Stimulated activated CD4-positive, alpha-beta T cell treated with anti-CD3 and anti-CD28 coated beads, Interleukin-15, amount 100 ng/mL, for 48 hours (primary cell): Measurements from ENCODE around the gene MICOS13.
"Not testable (repeated sequence)": the region's sequence is repeated elsewhere in the genome, so short reads cannot be mapped to it uniquely, and the experiment has no call there.

Experiments
- DNase-seq, 2 donors: peaks; one replicate each; pipeline ENCODE4 v3.0.0-alpha.2; 2020; ENCODE audit warnings: low read depth in 2 of 2

Gene MICOS13

GRCh38 chr19:5680437-5681368 lies at the start of gene MICOS13, which contains the start of gene HSD11B1L:
TSS of gene MICOS13 (minus strand) at chr19:5680516. CDS start at chr19:5680486, 30 bp downstream.
TSS of gene HSD11B1L (plus strand) at chr19:5681027. CDS start at chr19:5684833, 3,806 bp downstream.
- peak; percentile 97 to 98 for DNase-seq

GRCh38 chr19:5727453-5728050 lies 47.2 kb upstream of the MICOS13 start:
- no peak for DNase-seq

GRCh38 chr19:5719961-5720790 lies 39.9 kb upstream of the MICOS13 start, which contains the start of the genes CATSPERD and LONP1:
TSS of gene CATSPERD (plus strand) at chr19:5720637. CDS start at chr19:5720738, 101 bp downstream.
TSS of gene LONP1 (minus strand) at chr19:5720146. CDS start at chr19:5720132, 14 bp downstream.
- peak; percentile 97 to 98 for DNase-seq

- DNase-seq: no peak
Measured at GRCh38 chr19:5719274-5719960, 39.1 kb upstream of the MICOS13 start.

- DNase-seq: peak; percentile 63 to 64
Measured at GRCh38 chr19:5718579-5719273, 38.4 kb upstream of the MICOS13 start.

GRCh38 chr19:5718037-5718578 lies 37.8 kb upstream of the MICOS13 start:
- DNase-seq: peak; percentile 54 to 62

- no peak for DNase-seq
Measured at GRCh38 chr19:5717215-5717935, 37.1 kb upstream of the MICOS13 start.

- DNase-seq: no peak
Measured at GRCh38 chr19:5714816-5715215, 34.5 kb upstream of the MICOS13 start.

GRCh38 chr19:5713228-5713627 lies 32.9 kb upstream of the MICOS13 start:
- no peak for DNase-seq

GRCh38 chr19:5711713-5712161 lies 31.4 kb upstream of the MICOS13 start:
- DNase-seq: no peak

- DNase-seq: no peak
Measured at GRCh38 chr19:5711025-5711424, 30.7 kb upstream of the MICOS13 start.

- DNase-seq: no peak
Measured at GRCh38 chr19:5707576-5708575, 27.6 kb upstream of the MICOS13 start.

GRCh38 chr19:5706876-5707573 lies 26.7 kb upstream of the MICOS13 start:
- DNase-seq: no peak

- DNase-seq: no peak
Measured at GRCh38 chr19:5705552-5705951, 25.2 kb upstream of the MICOS13 start.

GRCh38 chr19:5703819-5704818 lies 23.8 kb upstream of the MICOS13 start:
- no peak for DNase-seq

- DNase-seq: not testable (repeated sequence)
Measured at GRCh38 chr19:5702053-5702410, 21.7 kb upstream of the MICOS13 start.
